Measurements from ENCODE around the gene PDCD2L. TPM values are rescaled to one million over a fixed set of nuclear protein-coding genes. Genes with fewer than 3 reads are reported as not detected.
A peak's percentile ranks its signal among the peaks of the same experiment; 100 is the strongest.

PDCD2L gene
- total and polyA plus RNA-seq, 3 donors from 2014 or later: 29.0 to 35.1 (median 33.8) TPM

GRCh38 chr19:34471906-34472700, 67.9 kb downstream of the PDCD2L start:
- Histone ChIP-seq H3K4me1 (peaks cover 6% of the 10 kb centered on the region), H3K27ac (no peak overlapping the region), H3K9me3 (no peaks in the 10 kb centered on the region), H3K36me3 (ENCODE audit: low read depth, missing control alignments) (no peaks in the 10 kb centered on the region), H3K27me3 (no peaks in the 10 kb centered on the region), H3K4me3 (no peak overlapping the region)
- intact Hi-C loops (cut with DNase I; ENCODE audit: low total_unique reads): no loop called here
- peak; percentile 37 for DNase-seq
- 50 to 59% methylated on average over 8 of the region's 8 CpGs for WGBS, 2 donors
- TF ChIP-seq POLR2A (IDR thresholded peaks at IDR 0.05) (no peak), CTCF (IDR thresholded peaks at IDR 0.05) (no peak)

- intact Hi-C loops (cut with DNase I; ENCODE audit: low total_unique reads): no loop called here
- Histone ChIP-seq H3K4me3 (no peak overlapping the region), H3K27ac (no peak overlapping the region), H3K36me3 (ENCODE audit: low read depth, missing control alignments) (no peaks in the 10 kb centered on the region), H3K4me1 (peaks cover 6% of the 10 kb centered on the region), H3K9me3 (no peaks in the 10 kb centered on the region), H3K27me3 (no peaks in the 10 kb centered on the region)
- TF ChIP-seq POLR2A (IDR thresholded peaks at IDR 0.05) (no peak), CTCF (IDR thresholded peaks at IDR 0.05) (no peak)
- 79 to 87% methylated on average over 4 of the region's 4 CpGs for WGBS, 2 donors
- DNase-seq: no peak
These were observed 70.2 kb downstream of the PDCD2L start for GRCh38 chr19:34474233-34474989.

- Histone ChIP-seq H3K36me3 (ENCODE audit: low read depth, missing control alignments) (no peaks in the 10 kb centered on the region), H3K9me3 (no peaks in the 10 kb centered on the region), H3K4me3 (no peak overlapping the region), H3K4me1 (peaks cover 6% of the 10 kb centered on the region), H3K27ac (no peak overlapping the region), H3K27me3 (no peaks in the 10 kb centered on the region)
- intact Hi-C loops (cut with DNase I; ENCODE audit: low total_unique reads): no loop called here
- TF ChIP-seq CTCF (IDR thresholded peaks at IDR 0.05) (no peak), POLR2A (IDR thresholded peaks at IDR 0.05) (no peak)
- DNase-seq: no peak
- WGBS, 2 donors: 40 to 42% methylated on average over 9 of the region's 9 CpGs
These were observed 71.1 kb downstream of the PDCD2L start for GRCh38 chr19:34475026-34475974.

Other genes with a start within 250 kb of the PDCD2L start
- gene LSM14A, start 231.9 kb upstream of the PDCD2L start, total RNA-seq: 100 to 1,000 TPM; 174 to 192 TPM
- 122 TPM for gene LSM14A, start 231.9 kb upstream of the PDCD2L start, polyA plus RNA-seq (ENCODE audit: insufficient read depth, low read depth, low replicate concordance)
- 10 to 100 TPM; 33.7 to 38.4 TPM for gene GARRE1, start 149.8 kb upstream of the PDCD2L start, total RNA-seq
- 21.1 TPM for gene GARRE1, start 149.8 kb upstream of the PDCD2L start, polyA plus RNA-seq (ENCODE audit: insufficient read depth, low read depth, low replicate concordance)
- gene GPI, start 39.2 kb upstream of the PDCD2L start, total RNA-seq: 100 to 1,000 TPM; 109 to 198 TPM
- 198 TPM for gene GPI, start 39.2 kb upstream of the PDCD2L start, polyA plus RNA-seq (ENCODE audit: insufficient read depth, low read depth, low replicate concordance)
- gene UBA2, start 24.0 kb downstream of the PDCD2L start, total RNA-seq: 100 to 1,000 TPM; 181 to 184 TPM
- 213 TPM for gene UBA2, start 24.0 kb downstream of the PDCD2L start, polyA plus RNA-seq (ENCODE audit: insufficient read depth, low read depth, low replicate concordance)
- 10 to 100 TPM; 25.6 to 41.3 TPM for gene WTIP, start 77.4 kb downstream of the PDCD2L start, total RNA-seq
- gene WTIP, start 77.4 kb downstream of the PDCD2L start, polyA plus RNA-seq (ENCODE audit: insufficient read depth, low read depth, low replicate concordance): 22.8 TPM

All from testis (tissue), 3 donors.